HL-60 (cell line): Measurements from ENCODE around the gene DNAL1.

Experiments
- DNase-seq, 2 experiments: peaks; one replicate each; pipeline ENCODE4 v3.0.0-alpha.2; 2010 to 2020; ENCODE audit warnings: low read depth in 1 of 2, low spot score in 1 of 2
- H3K27ac ChIP-seq: fragments of 250-450 bp; sonication (Bioruptor Pico); replicated peaks from 2 replicates; pipeline ENCODE4 v1.5.1; 2020; ENCODE audit warnings: mild to moderate bottlenecking, moderate library complexity
- H3K27me3 ChIP-seq: fragments of 250-450 bp; sonication (Bioruptor Pico); 2 replicates; pipeline ENCODE4 v1.5.1; 2021; ENCODE audit warnings: mild to moderate bottlenecking, moderate library complexity; ENCODE audit not compliant: insufficient read depth, poor library complexity, severe bottlenecking
- H3K4me3 ChIP-seq: replicated peaks from 2 replicates; pipeline ENCODE4 v1.5.1; 2011; ENCODE audit warnings: mild to moderate bottlenecking, control low read depth, low read length; ENCODE audit not compliant: insufficient read depth
- CTCF ChIP-seq: IDR thresholded peaks from one replicate; pipeline ENCODE4 v1.5.1; 2011; ENCODE audit warnings: low read length, control low read depth, inconsistent platforms; ENCODE audit not compliant: insufficient read depth
- GABPA ChIP-seq: IDR thresholded peaks from 2 replicates; pipeline ENCODE4 v1.6.1; 2012; ENCODE audit warnings: low read depth
- POLR2AphosphoS5 ChIP-seq: IDR thresholded peaks from 2 replicates; pipeline ENCODE4 v1.6.1; 2012; ENCODE audit warnings: low read depth
- REST ChIP-seq: IDR thresholded peaks from 2 replicates; pipeline ENCODE4 v1.6.1; 2012; ENCODE audit warnings: low read depth; ENCODE audit not compliant: insufficient replicate concordance
- SPI1 ChIP-seq: IDR thresholded peaks from 2 replicates; pipeline ENCODE4 v1.6.1; 2012; ENCODE audit warnings: low read depth, mild to moderate bottlenecking, borderline replicate concordance

Gene DNAL1

GRCh38 chr14:73663548-73664212, 18.9 kb downstream of the DNAL1 start:
- DNase-seq: no peak
- Histone ChIP-seq H3K27me3 (no peaks in the 10 kb centered on the region), H3K4me3 (no peak overlapping the region), H3K27ac (no peak overlapping the region)
- no peak for TF ChIP-seq REST
- TF ChIP-seq GABPA: no peak
- TF ChIP-seq CTCF: no peak
- no peak for TF ChIP-seq SPI1
- no peak for TF ChIP-seq POLR2AphosphoS5

GRCh38 chr14:73665130-73665529, 20.3 kb downstream of the DNAL1 start:
- no peaks in the 10 kb centered on the region for H3K27me3 ChIP-seq
- DNase-seq: no peak
- no peak overlapping the region for H3K4me3 ChIP-seq
- TF ChIP-seq GABPA (no peak), SPI1 (no peak)
- no peak overlapping the region for H3K27ac ChIP-seq

- TF ChIP-seq REST (no peak), GABPA (no peak), POLR2AphosphoS5 (no peak), SPI1 (no peak), CTCF (no peak)
- no peak overlapping the region for H3K4me3 ChIP-seq
- no peak overlapping the region for H3K27ac ChIP-seq
- H3K27me3 ChIP-seq: no peaks in the 10 kb centered on the region
- DNase-seq: no peak
Measured at GRCh38 chr14:73666583-73666982, 21.8 kb downstream of the DNAL1 start.

GRCh38 chr14:73667854-73668253, 23.1 kb downstream of the DNAL1 start:
- DNase-seq: no peak
- H3K27me3 ChIP-seq: no peaks in the 10 kb centered on the region
- H3K4me3 ChIP-seq: no peak overlapping the region
- no peak overlapping the region for H3K27ac ChIP-seq
- TF ChIP-seq POLR2AphosphoS5: no peak
- no peak for TF ChIP-seq CTCF
- TF ChIP-seq SPI1: no peak
- no peak for TF ChIP-seq REST
- no peak for TF ChIP-seq GABPA
